Measurements from ENCODE around the gene RIMS3.
A peak's percentile ranks its signal among the peaks of the same experiment; 100 is the strongest.

The RIMS3 gene

GRCh38 chr1:40691538-40692428 lies 26.3 kb upstream of the RIMS3 start, which contains the start of gene NFYC:
Gene NFYC, plus strand, starts transcription at chr1:40691704. Its CDS starts 47,140 bp downstream, at chr1:40738844.
- peak; percentile 95 for DNase-seq

GRCh38 chr1:40690771-40691537 lies 25.5 kb upstream of the RIMS3 start:
- no peak for DNase-seq

GRCh38 chr1:40689737-40690136 lies 24.3 kb upstream of the RIMS3 start:
- no peak for DNase-seq

- DNase-seq: no peak
Observed at GRCh38 chr1:40687661-40688060, 22.2 kb upstream of the RIMS3 start.

GRCh38 chr1:40687059-40687458 lies 21.6 kb upstream of the RIMS3 start:
- no peak for DNase-seq

GRCh38 chr1:40684669-40685068 lies 19.2 kb upstream of the RIMS3 start:
- no peak for DNase-seq

GRCh38 chr1:40679165-40679953 lies 13.9 kb upstream of the RIMS3 start:
- DNase-seq: no peak

GRCh38 chr1:40676501-40676900 lies 11.0 kb upstream of the RIMS3 start:
- no peak for DNase-seq

- DNase-seq: no peak
Observed at GRCh38 chr1:40673452-40673851, 8.0 kb upstream of the RIMS3 start.

- peak; percentile 84 for DNase-seq
Observed at GRCh38 chr1:40668769-40669525, 3.5 kb upstream of the RIMS3 start.

GRCh38 chr1:40664791-40665190 lies 691 bp downstream of the RIMS3 start:
- DNase-seq: no peak

GRCh38 chr1:40664167-40664537 lies 1.3 kb downstream of the RIMS3 start:
- DNase-seq: no peak

- no peak for DNase-seq
Observed at GRCh38 chr1:40663324-40664166, 1.9 kb downstream of the RIMS3 start.

- no peak for DNase-seq
Observed at GRCh38 chr1:40662864-40663263, 2.6 kb downstream of the RIMS3 start.

GRCh38 chr1:40662151-40662550 lies 3.3 kb downstream of the RIMS3 start:
- no peak for DNase-seq

GRCh38 chr1:40661678-40662077 lies 3.8 kb downstream of the RIMS3 start:
- DNase-seq: no peak

- DNase-seq: no peak
Observed at GRCh38 chr1:40659649-40659947, 5.9 kb downstream of the RIMS3 start.

GRCh38 chr1:40658751-40659648 lies 6.5 kb downstream of the RIMS3 start:
- DNase-seq: peak; percentile 15

- no peak for DNase-seq
Observed at GRCh38 chr1:40657046-40657445, 8.4 kb downstream of the RIMS3 start.

- no peak for DNase-seq
Observed at GRCh38 chr1:40653851-40654537, 11.5 kb downstream of the RIMS3 start.

All from midbrain (tissue), 1 donor.